B cell (primary cell): ENCODE data around the gene IPO11.

Source experiments
- EZH2 ChIP-seq: IDR thresholded peaks from 2 replicates; pipeline ENCODE4 v1.6.1; 2012; ENCODE audit warnings: borderline replicate concordance, low read depth, mild to moderate bottlenecking, moderate library complexity, low read length; ENCODE audit not compliant: insufficient read depth, poor library complexity, severe bottlenecking
- TF ChIP-seq, protein P1 (sequence below): fragments of 200-600 bp; IDR thresholded peaks from one replicate; pipeline ENCODE4 v1.8.0; 2022; ENCODE audit warnings: antibody characterized with exemption, mild to moderate bottlenecking

DNA sequence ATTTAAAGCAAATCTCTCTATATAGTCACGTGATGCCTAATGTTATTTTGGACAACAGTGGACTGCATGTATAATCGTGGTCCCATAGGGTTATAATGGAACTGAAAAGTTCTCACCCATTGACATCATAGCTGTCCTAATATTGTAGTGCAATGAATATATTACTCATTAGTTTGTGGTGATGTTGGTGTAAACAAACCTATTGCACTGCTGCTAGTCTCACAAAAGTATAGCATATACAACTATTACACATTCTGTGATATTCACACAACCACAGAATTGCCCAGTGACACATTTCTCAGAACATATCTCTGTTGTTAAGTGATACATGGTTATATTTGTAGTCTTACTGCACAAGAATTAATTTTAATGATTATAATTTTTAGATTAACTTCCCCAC is 37.7 kb downstream of the IPO11 start:
- TF ChIP-seq, protein P1, sequence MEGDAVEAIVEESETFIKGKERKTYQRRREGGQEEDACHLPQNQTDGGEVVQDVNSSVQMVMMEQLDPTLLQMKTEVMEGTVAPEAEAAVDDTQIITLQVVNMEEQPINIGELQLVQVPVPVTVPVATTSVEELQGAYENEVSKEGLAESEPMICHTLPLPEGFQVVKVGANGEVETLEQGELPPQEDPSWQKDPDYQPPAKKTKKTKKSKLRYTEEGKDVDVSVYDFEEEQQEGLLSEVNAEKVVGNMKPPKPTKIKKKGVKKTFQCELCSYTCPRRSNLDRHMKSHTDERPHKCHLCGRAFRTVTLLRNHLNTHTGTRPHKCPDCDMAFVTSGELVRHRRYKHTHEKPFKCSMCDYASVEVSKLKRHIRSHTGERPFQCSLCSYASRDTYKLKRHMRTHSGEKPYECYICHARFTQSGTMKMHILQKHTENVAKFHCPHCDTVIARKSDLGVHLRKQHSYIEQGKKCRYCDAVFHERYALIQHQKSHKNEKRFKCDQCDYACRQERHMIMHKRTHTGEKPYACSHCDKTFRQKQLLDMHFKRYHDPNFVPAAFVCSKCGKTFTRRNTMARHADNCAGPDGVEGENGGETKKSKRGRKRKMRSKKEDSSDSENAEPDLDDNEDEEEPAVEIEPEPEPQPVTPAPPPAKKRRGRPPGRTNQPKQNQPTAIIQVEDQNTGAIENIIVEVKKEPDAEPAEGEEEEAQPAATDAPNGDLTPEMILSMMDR: no peak
- no peak for TF ChIP-seq EZH2
